GM23338 (cell line): ENCODE results near the gene DDR2. TPM values are rescaled to one million over a fixed set of nuclear protein-coding genes. Genes with fewer than 3 reads are reported as not detected.

Experiments
- ATAC-seq: fragments of 200-7000 bp; cut with Tn5 transposase; 3 replicates; pipeline ENCODE4 v1.9.1; 2020
- DNase-seq: peaks from one replicate; pipeline ENCODE4 v3.0.0-alpha.2; 2015; ENCODE audit warnings: low spot score
- H2AFZ ChIP-seq: fragments of 200-600 bp; sonication (generic); 2 replicates; pipeline ENCODE4 v1.8.0; 2016; ENCODE audit warnings: antibody characterized with exemption, mild to moderate bottlenecking, moderate library complexity
- H3F3A ChIP-seq: fragments of 200-600 bp; sonication (generic); replicated peaks from 2 replicates; pipeline ENCODE4 v1.8.0; 2017; ENCODE audit warnings: antibody characterized with exemption, mixed run types, low read depth
- H3K27ac ChIP-seq: fragments of 200-600 bp; sonication (generic); 2 replicates; pipeline ENCODE4 v1.6.1; 2016; ENCODE audit warnings: low read depth
- H3K27me3 ChIP-seq: fragments of 200-600 bp; sonication (generic); 2 replicates; pipeline ENCODE4 v1.8.0; 2016; ENCODE audit warnings: mild to moderate bottlenecking, mixed run types, moderate library complexity; ENCODE audit not compliant: insufficient read depth
- H3K36me3 ChIP-seq: fragments of 200-600 bp; sonication (generic); 2 replicates; pipeline ENCODE4 v1.8.0; 2016; ENCODE audit warnings: mild to moderate bottlenecking; ENCODE audit not compliant: insufficient read depth
- H3K4me1 ChIP-seq: fragments of 200-600 bp; sonication (generic); 2 replicates; pipeline ENCODE4 v1.8.0; 2016; ENCODE audit warnings: mild to moderate bottlenecking, moderate library complexity; ENCODE audit not compliant: insufficient read depth
- H3K4me2 ChIP-seq: fragments of 200-600 bp; sonication (generic); 2 replicates; pipeline ENCODE4 v1.7.1; 2017; ENCODE audit warnings: mixed run types
- H3K4me3 ChIP-seq: fragments of 200-600 bp; sonication (generic); 2 replicates; pipeline ENCODE4 v1.6.1; 2016; ENCODE audit warnings: mixed run types
- H3K79me2 ChIP-seq: fragments of 200-600 bp; sonication (generic); replicated peaks from 2 replicates; pipeline ENCODE4 v1.8.0; 2017; ENCODE audit warnings: mild to moderate bottlenecking; ENCODE audit not compliant: insufficient read depth
- H3K9me2 ChIP-seq: fragments of 200-600 bp; sonication (generic); 2 replicates; pipeline ENCODE4 v1.8.0; 2017; ENCODE audit not compliant: insufficient read depth
- H4K20me1 ChIP-seq: fragments of 200-600 bp; sonication (generic); replicated peaks from 2 replicates; pipeline ENCODE4 v1.8.0; 2017; ENCODE audit warnings: mild to moderate bottlenecking; ENCODE audit not compliant: insufficient read depth
- H3K27ac Mint-ChIP-seq: 2 replicates; pipeline ENCODE4 v1.8.0; 2020; ENCODE audit warnings: inconsistent platforms, mild to moderate bottlenecking, moderate library complexity, mixed read lengths
- H3K27me3 Mint-ChIP-seq: 3 replicates; pipeline ENCODE4 v1.8.0; 2022; ENCODE audit warnings: low read depth, mild to moderate bottlenecking, moderate library complexity, mixed read lengths, inconsistent platforms; ENCODE audit not compliant: insufficient read depth, poor library complexity
- H3K36me3 Mint-ChIP-seq: 3 replicates; pipeline ENCODE4 v1.8.0; 2021; ENCODE audit warnings: low read depth, mild to moderate bottlenecking, inconsistent platforms, moderate library complexity, mixed read lengths
- H3K4me1 Mint-ChIP-seq: 3 replicates; pipeline ENCODE4 v1.8.0; 2020; ENCODE audit warnings: mild to moderate bottlenecking, inconsistent platforms, mixed read lengths
- H3K4me3 Mint-ChIP-seq: 3 replicates; pipeline ENCODE4 v1.8.0; 2021; ENCODE audit warnings: moderate library complexity, mild to moderate bottlenecking, inconsistent platforms, mixed read lengths
- H3K9me3 Mint-ChIP-seq: 3 replicates; pipeline ENCODE4 v1.8.0; 2020; ENCODE audit warnings: moderate library complexity, mild to moderate bottlenecking, inconsistent platforms, mixed read lengths
- CREB1 ChIP-seq: fragments of 250-450 bp; sonication (Bioruptor Pico); IDR thresholded peaks from 2 replicates; pipeline ENCODE4 v1.5.0; 2020; ENCODE audit warnings: low read depth, mild to moderate bottlenecking, moderate library complexity
- CTCF ChIP-seq, 2 experiments: fragments of 200-600 bp in 1 of 2; sonication (generic) in 1 of 2; conservative IDR thresholded peaks; 2 replicates each; pipeline versions ENCODE4 v1.5.1 to v1.6.1; 2016 to 2017; ENCODE audit warnings: antibody characterized with exemption in 2 of 2, low read depth in 2 of 2, mild to moderate bottlenecking in 2 of 2, moderate library complexity in 1 of 2
- ETS1 ChIP-seq: IDR thresholded peaks from 2 replicates; pipeline ENCODE4 v1.6.1; 2016; ENCODE audit warnings: antibody characterized with exemption
- EZH2 ChIP-seq: fragments of 200-600 bp; sonication (generic); IDR thresholded peaks from one replicate; pipeline ENCODE4 v1.8.0; 2017; ENCODE audit warnings: antibody characterized with exemption, mild to moderate bottlenecking, low read depth; ENCODE audit not compliant: unreplicated experiment
- EZH2phosphoT487 ChIP-seq: fragments of 200-600 bp; sonication (generic); IDR thresholded peaks from one replicate; pipeline ENCODE4 v1.8.1; 2018; ENCODE audit warnings: antibody characterized with exemption; ENCODE audit not compliant: unreplicated experiment
- JUNB ChIP-seq: IDR thresholded peaks from one replicate; pipeline ENCODE4 v1.6.1; 2016; ENCODE audit warnings: antibody characterized with exemption; ENCODE audit not compliant: unreplicated experiment
- NANOG ChIP-seq: IDR thresholded peaks from 2 replicates; pipeline ENCODE4 v1.6.1; 2016; ENCODE audit warnings: antibody characterized with exemption, borderline replicate concordance
- POLR2AphosphoS5 ChIP-seq: IDR thresholded peaks from 2 replicates; pipeline ENCODE4 v1.6.1; 2016; ENCODE audit warnings: antibody characterized with exemption, low read depth
- REST ChIP-seq: IDR thresholded peaks from one replicate; pipeline ENCODE4 v1.6.1; 2018; ENCODE audit warnings: antibody characterized with exemption; ENCODE audit not compliant: unreplicated experiment
- STAT1 ChIP-seq: IDR thresholded peaks from one replicate; pipeline ENCODE4 v1.6.1; 2016; ENCODE audit warnings: antibody characterized with exemption; ENCODE audit not compliant: unreplicated experiment
- ZNF114 ChIP-seq: fragments of 250-450 bp; sonication (Bioruptor Pico); IDR thresholded peaks from 2 replicates; pipeline ENCODE4 v1.5.0; 2020; ENCODE audit warnings: mild to moderate bottlenecking, moderate library complexity
- ZNF331 ChIP-seq: fragments of 250-450 bp; sonication (Bioruptor Pico); IDR thresholded peaks from 2 replicates; pipeline ENCODE4 v1.5.0; 2020; ENCODE audit warnings: low read depth, mild to moderate bottlenecking, moderate library complexity
- ZNF462 ChIP-seq: fragments of 250-450 bp; sonication (Bioruptor Pico); IDR thresholded peaks from 2 replicates; pipeline ENCODE4 v1.5.0; 2020; ENCODE audit warnings: mild to moderate bottlenecking, moderate library complexity
- polyA plus RNA-seq: library from polyadenylated mRNA; unstranded; fragments of >200 nt; fragmentation: Nextera tagmentation; extraction: Ambion mirVana; gene quantifications from 2 replicates; pipeline ENCODE4 v1.2.1, GENCODE V29; 2016
- total RNA-seq: library from RNA; depleted of rRNA; stranded (reverse); fragments of >200 nt; shearing (Covaris generic); gene quantifications from 2 replicates; pipeline ENCODE4 v1.2.3, GENCODE V29; 2014

DDR2 gene
- total and polyA plus RNA-seq, 2 experiments from 2014 or later = 0.66 to 1.8 TPM

- H3K4me3 Mint-ChIP-seq = peak overlapping the region; percentile 42
- H3K27ac Mint-ChIP-seq = peak overlapping the region; percentile 43
- peak overlapping the region; percentile 77 for H2AFZ ChIP-seq
- no peak overlapping the region for H3K4me3 ChIP-seq
- H4K20me1 ChIP-seq = no peaks in the 10 kb centered on the region
- H3K27me3 ChIP-seq = no peaks in the 10 kb centered on the region
- peaks cover 12% of the 10 kb centered on the region for H3K4me1 ChIP-seq
- H3K36me3 ChIP-seq = no peaks in the 10 kb centered on the region
- ATAC-seq = peak; percentile 48
- DNase-seq = peak; percentile 14
- TF ChIP-seq REST = no peak
- TF ChIP-seq JUNB = no peak
- TF ChIP-seq ETS1 = no peak
- TF ChIP-seq ZNF331 (CRISPR knock-in tag) = no peak
- no peak for TF ChIP-seq ZNF462 (CRISPR knock-in tag)
- no peak for TF ChIP-seq EZH2phosphoT487
- no peak for TF ChIP-seq EZH2
- no peak for TF ChIP-seq ZNF114 (CRISPR knock-in tag)
- TF ChIP-seq CTCF (conservative IDR thresholded peaks at IDR 0.05; ENCODE audit: low read depth in 2 of 2) = no peak
- TF ChIP-seq STAT1 = no peak
- no peak for TF ChIP-seq NANOG
- TF ChIP-seq POLR2AphosphoS5 = no peak
- TF ChIP-seq CREB1 (CRISPR knock-in tag) = no peak
- peak overlapping the region; percentile 9 for H3K4me2 ChIP-seq
- H3K4me1 Mint-ChIP-seq = peaks cover 20% of the 10 kb centered on the region
- no peaks in the 10 kb centered on the region for H3K79me2 ChIP-seq
- no peak overlapping the region for H3K27ac ChIP-seq
- no peaks in the 10 kb centered on the region for H3K36me3 Mint-ChIP-seq
- H3K9me3 Mint-ChIP-seq = no peaks in the 10 kb centered on the region
- no peaks in the 10 kb centered on the region for H3F3A ChIP-seq
- H3K9me2 ChIP-seq = peaks cover 9% of the 10 kb centered on the region
- no peaks in the 10 kb centered on the region for H3K27me3 Mint-ChIP-seq
Measured at GRCh38 chr1:162633081-162633762, 958 bp downstream of the DDR2 start.
